Measurements from ENCODE around the gene CPAMD8.

Gene CPAMD8

GRCh38 chr19:17026706-17027534 is at the start of gene CPAMD8:
Gene CPAMD8, minus strand, starts transcription at chr19:17026810. Its CDS starts 168 bp downstream, at chr19:17026642.
- no peak for DNase-seq (ENCODE audit: low read depth)

GRCh38 chr19:17075864-17076542 is 49.4 kb upstream of the CPAMD8 start:
- peak; percentile 66 for DNase-seq (ENCODE audit: low read depth)

GRCh38 chr19:17075035-17075863 is 48.6 kb upstream of the CPAMD8 start, which contains the start of the genes HAUS8 and MYO9B:
Gene HAUS8, minus strand, starts transcription at chr19:17075452. Its CDS starts 30 bp downstream, at chr19:17075422.
Gene MYO9B, plus strand, starts transcription at chr19:17075777. Its CDS starts 25,941 bp downstream, at chr19:17101718.
- DNase-seq (ENCODE audit: low read depth) = peak; percentile 99

GRCh38 chr19:17074634-17075034 is 48.0 kb upstream of the CPAMD8 start:
- DNase-seq (ENCODE audit: low read depth) = no peak

- peak; percentile 53 for DNase-seq (ENCODE audit: low read depth)
Measured at GRCh38 chr19:17073869-17074633, 47.4 kb upstream of the CPAMD8 start.

GRCh38 chr19:17070912-17071311 is 44.3 kb upstream of the CPAMD8 start:
- no peak for DNase-seq (ENCODE audit: low read depth)

- no peak for DNase-seq (ENCODE audit: low read depth)
Measured at GRCh38 chr19:17070421-17070820, 43.8 kb upstream of the CPAMD8 start.

- no peak for DNase-seq (ENCODE audit: low read depth)
Measured at GRCh38 chr19:17069193-17069592, 42.6 kb upstream of the CPAMD8 start.

- no peak for DNase-seq (ENCODE audit: low read depth)
Measured at GRCh38 chr19:17063428-17063827, 36.8 kb upstream of the CPAMD8 start.

GRCh38 chr19:17061691-17062090 is 35.1 kb upstream of the CPAMD8 start:
- no peak for DNase-seq (ENCODE audit: low read depth)

- DNase-seq (ENCODE audit: low read depth) = no peak
Measured at GRCh38 chr19:17061205-17061604, 34.6 kb upstream of the CPAMD8 start.

GRCh38 chr19:17060802-17061201 is 34.2 kb upstream of the CPAMD8 start:
- no peak for DNase-seq (ENCODE audit: low read depth)

GRCh38 chr19:17058236-17058635 is 31.6 kb upstream of the CPAMD8 start:
- peak; percentile 32 for DNase-seq (ENCODE audit: low read depth)

GRCh38 chr19:17055636-17056035 is 29.0 kb upstream of the CPAMD8 start:
- DNase-seq (ENCODE audit: low read depth) = no peak

GRCh38 chr19:17054746-17055145 is 28.1 kb upstream of the CPAMD8 start:
- peak; percentile 18 for DNase-seq (ENCODE audit: low read depth)

GRCh38 chr19:17052439-17052838 is 25.8 kb upstream of the CPAMD8 start:
- peak; percentile 62 for DNase-seq (ENCODE audit: low read depth)

GRCh38 chr19:17049711-17050280 is 23.2 kb upstream of the CPAMD8 start:
- DNase-seq (ENCODE audit: low read depth) = peak; percentile 58

GRCh38 chr19:17048885-17049453 is 22.4 kb upstream of the CPAMD8 start:
- no peak for DNase-seq (ENCODE audit: low read depth)

GRCh38 chr19:17045907-17046502 is 19.4 kb upstream of the CPAMD8 start:
- DNase-seq (ENCODE audit: low read depth) = no peak

GRCh38 chr19:17043744-17044143 is 17.1 kb upstream of the CPAMD8 start:
- no peak for DNase-seq (ENCODE audit: low read depth)

Data from ELR (cell line).